ENCODE data around the gene FCGR2B. TPM values are rescaled to one million over a fixed set of nuclear protein-coding genes. Genes with fewer than 3 reads are reported as not detected.

Gene FCGR2B
- total RNA-seq, 1 donor from 2014 or later: 0.15 TPM

DNA sequence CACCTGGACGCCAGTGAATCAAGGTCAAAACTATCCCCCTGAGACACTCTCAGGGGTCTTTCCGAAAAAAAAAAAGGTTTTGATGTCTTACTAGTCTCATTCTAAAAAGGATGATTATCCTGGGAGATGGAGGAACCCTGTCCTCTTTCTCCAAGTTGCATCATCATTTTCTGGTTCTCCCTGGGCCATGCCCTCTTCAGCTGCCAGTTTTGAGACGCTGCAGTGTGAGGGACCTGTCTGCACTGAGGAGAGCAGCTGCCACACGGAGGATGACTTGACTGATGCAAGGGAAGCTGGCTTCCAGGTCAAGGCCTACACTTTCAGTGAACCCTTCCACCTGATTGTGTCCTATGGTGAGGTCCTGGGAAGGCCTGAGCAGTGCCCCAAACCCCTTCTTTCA, 47.6 kb downstream of the FCGR2B start:
- H3K27me3 ChIP-seq: peaks cover 1% of the 10 kb centered on the region
- no peaks in the 10 kb centered on the region for H3K9me3 ChIP-seq (ENCODE audit: low read depth)
- no peak overlapping the region for H3K9ac ChIP-seq
- H3F3A ChIP-seq (ENCODE audit: low read depth): no peaks in the 10 kb centered on the region
- Mint-ChIP-seq H3K36me3 (no peaks in the 10 kb centered on the region), H3K9me3 (no peaks in the 10 kb centered on the region), H3K27ac (no peak overlapping the region), H3K4me3 (no peak overlapping the region), H3K27me3 (ENCODE audit: insufficient read depth, low read depth) (no peaks in the 10 kb centered on the region), H3K4me1 (no peaks in the 10 kb centered on the region)
- H3K4me3 ChIP-seq: no peak overlapping the region
- H3K27ac ChIP-seq: no peak overlapping the region
- TF ChIP-seq CTCF (IDR thresholded peaks at IDR 0.05): no peak
- no peak for TF ChIP-seq EZH2 (IDR thresholded peaks at IDR 0.05)
- no peak for TF ChIP-seq EZH2phosphoT487 (IDR thresholded peaks at IDR 0.05)
- H2AFZ ChIP-seq (replicated peaks): no peak overlapping the region
- H3K79me2 ChIP-seq (ENCODE audit: low read depth): no peaks in the 10 kb centered on the region
- no peaks in the 10 kb centered on the region for H3K36me3 ChIP-seq
- no peaks in the 10 kb centered on the region for H4K20me1 ChIP-seq (ENCODE audit: low read depth)
- H3K4me2 ChIP-seq: no peak overlapping the region
- no peaks in the 10 kb centered on the region for H3K4me1 ChIP-seq
- no peak for DNase-seq (ENCODE audit: low spot score)

- Mint-ChIP-seq H3K4me3 (no peak overlapping the region), H3K4me1 (no peaks in the 10 kb centered on the region), H3K27me3 (ENCODE audit: insufficient read depth, low read depth) (peaks cover 17% of the 10 kb centered on the region), H3K9me3 (no peaks in the 10 kb centered on the region), H3K36me3 (no peaks in the 10 kb centered on the region), H3K27ac (no peak overlapping the region)
- no peak overlapping the region for H2AFZ ChIP-seq (replicated peaks)
- H3F3A ChIP-seq (ENCODE audit: low read depth): no peaks in the 10 kb centered on the region
- no peak overlapping the region for H3K27ac ChIP-seq
- no peaks in the 10 kb centered on the region for H3K4me1 ChIP-seq
- TF ChIP-seq CTCF (IDR thresholded peaks at IDR 0.05) (no peak), EZH2phosphoT487 (IDR thresholded peaks at IDR 0.05) (no peak), EZH2 (IDR thresholded peaks at IDR 0.05) (no peak)
- H3K36me3 ChIP-seq: no peaks in the 10 kb centered on the region
- peaks cover 35% of the 10 kb centered on the region for H3K27me3 ChIP-seq
- H3K9me3 ChIP-seq (ENCODE audit: low read depth): no peaks in the 10 kb centered on the region
- no peak for DNase-seq (ENCODE audit: low spot score)
- H3K4me2 ChIP-seq: no peak overlapping the region
- no peaks in the 10 kb centered on the region for H4K20me1 ChIP-seq (ENCODE audit: low read depth)
- H3K4me3 ChIP-seq: no peak overlapping the region
- no peaks in the 10 kb centered on the region for H3K79me2 ChIP-seq (ENCODE audit: low read depth)
- H3K9ac ChIP-seq: no peak overlapping the region
Observed at GRCh38 chr1:161718559-161719324, 55.8 kb downstream of the FCGR2B start.

DNA sequence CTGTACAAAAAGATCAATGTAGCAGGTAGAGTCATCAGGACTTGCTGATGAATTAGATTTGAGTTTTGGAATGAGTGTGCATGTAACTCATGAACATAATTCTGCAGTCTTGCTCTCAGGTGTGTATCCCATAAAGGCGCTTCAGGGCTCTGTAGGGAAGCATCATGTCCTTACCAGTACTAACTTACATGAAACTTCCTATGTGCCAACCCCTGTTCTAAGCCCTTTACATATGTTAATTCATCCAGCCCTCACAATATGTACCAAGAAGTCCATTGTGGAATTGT, 56.3 kb downstream of the FCGR2B start:
- no peaks in the 10 kb centered on the region for H3K36me3 Mint-ChIP-seq
- Histone ChIP-seq H3K36me3 (no peaks in the 10 kb centered on the region), H3F3A (ENCODE audit: low read depth) (no peaks in the 10 kb centered on the region), H3K9me3 (ENCODE audit: low read depth) (no peaks in the 10 kb centered on the region), H3K27ac (no peak overlapping the region), H4K20me1 (ENCODE audit: low read depth) (no peaks in the 10 kb centered on the region), H3K27me3 (peaks cover 41% of the 10 kb centered on the region), H3K4me1 (no peaks in the 10 kb centered on the region), H3K79me2 (ENCODE audit: low read depth) (no peaks in the 10 kb centered on the region), H3K4me2 (no peak overlapping the region), H3K4me3 (no peak overlapping the region), H3K9ac (no peak overlapping the region), H2AFZ (replicated peaks) (no peak overlapping the region)
- no peak overlapping the region for H3K27ac Mint-ChIP-seq
- TF ChIP-seq EZH2phosphoT487 (IDR thresholded peaks at IDR 0.05) (no peak), CTCF (IDR thresholded peaks at IDR 0.05) (no peak), EZH2 (IDR thresholded peaks at IDR 0.05) (no peak)
- DNase-seq (ENCODE audit: low spot score): no peak
- no peaks in the 10 kb centered on the region for H3K4me1 Mint-ChIP-seq
- no peak overlapping the region for H3K4me3 Mint-ChIP-seq
- peaks cover 17% of the 10 kb centered on the region for H3K27me3 Mint-ChIP-seq (ENCODE audit: insufficient read depth, low read depth)
- H3K9me3 Mint-ChIP-seq: no peaks in the 10 kb centered on the region

Data from neural progenitor cell (in vitro differentiated cells).